Activated T-cell treated with anti-CD3 and anti-CD28 coated beads for 48 hours (primary cell): ENCODE measurements around the gene ITPKC.

ENCODE experiments used
- DNase-seq: peaks from one replicate; pipeline ENCODE4 v3.0.0-alpha.2; 2020; ENCODE audit warnings: low read depth

ITPKC gene

DNA sequence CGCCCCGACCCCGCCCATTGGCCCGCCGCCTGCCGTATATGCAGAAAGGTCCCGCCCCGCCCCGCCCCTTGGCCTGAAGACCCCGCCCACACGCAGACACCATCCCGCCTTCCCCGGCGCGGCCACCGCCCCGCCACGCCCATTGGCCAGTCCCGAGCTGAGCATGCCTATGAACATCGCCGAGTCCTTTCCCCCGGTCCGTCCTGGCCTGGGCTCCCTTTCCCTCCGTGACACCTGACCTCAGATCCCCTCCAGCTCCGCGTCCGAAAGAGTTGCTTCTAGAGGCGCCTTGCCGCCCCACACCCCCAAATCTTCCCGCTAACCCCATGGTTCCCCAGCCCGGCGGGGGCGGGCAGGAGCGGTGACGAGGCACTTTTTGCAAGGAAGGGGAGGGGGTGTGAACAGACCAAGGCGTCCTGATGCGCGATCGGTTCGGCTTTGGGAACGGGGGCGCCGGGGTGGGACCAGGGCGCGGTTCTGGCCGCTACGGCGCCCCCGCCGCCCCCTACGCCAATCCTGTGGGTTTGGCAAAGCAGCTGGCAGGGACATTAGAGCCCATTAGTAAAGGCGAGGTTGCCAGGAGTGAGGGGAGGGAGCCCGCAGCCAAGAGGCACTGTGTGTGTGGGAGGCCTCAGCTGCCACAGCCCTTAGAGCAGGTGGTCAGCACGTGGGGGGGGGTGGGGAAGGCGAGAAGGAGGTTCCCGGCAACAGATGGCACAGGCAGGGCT lies 26.1 kb upstream of the ITPKC start:
- peak; percentile 88 for DNase-seq

DNA sequence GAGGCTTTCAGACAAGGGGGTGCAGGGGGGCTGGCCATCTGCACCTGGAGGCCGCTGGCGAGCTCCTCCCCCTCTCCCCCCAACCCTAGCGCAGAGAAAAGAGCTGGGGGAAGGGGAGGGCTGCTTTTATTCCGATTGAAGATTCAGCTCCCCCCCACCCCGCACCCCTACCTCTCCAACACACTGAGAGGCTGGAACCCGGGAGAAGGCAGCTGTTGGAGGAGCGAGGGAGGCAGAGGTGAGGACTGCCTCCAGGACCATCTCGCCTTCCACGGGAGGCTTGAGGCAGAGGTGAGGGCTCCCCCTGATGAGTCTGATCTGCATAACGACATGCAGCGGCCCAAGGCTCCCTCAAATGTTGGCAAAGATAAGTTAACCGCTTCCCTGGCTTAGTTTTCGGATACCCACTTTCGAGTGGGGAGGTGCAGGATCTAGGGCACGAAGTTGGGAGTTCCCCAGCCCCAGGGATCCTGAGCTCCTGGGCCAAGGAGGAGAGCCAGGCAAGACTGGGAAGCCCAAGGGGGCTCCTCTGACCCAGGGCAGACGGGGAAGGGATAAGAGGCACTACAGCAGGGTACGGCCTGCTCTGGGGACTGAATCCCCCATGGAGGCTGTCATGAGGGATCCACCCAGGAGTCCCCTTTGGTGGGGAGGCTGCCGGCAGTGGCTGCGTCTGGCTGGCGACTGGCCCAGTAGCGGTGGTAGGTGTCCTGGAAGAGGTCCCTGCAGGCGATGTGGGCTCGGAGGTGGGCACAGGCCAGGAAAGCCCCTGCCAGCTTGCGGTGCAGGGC lies 25.3 kb upstream of the ITPKC start:
- no peak for DNase-seq

DNA sequence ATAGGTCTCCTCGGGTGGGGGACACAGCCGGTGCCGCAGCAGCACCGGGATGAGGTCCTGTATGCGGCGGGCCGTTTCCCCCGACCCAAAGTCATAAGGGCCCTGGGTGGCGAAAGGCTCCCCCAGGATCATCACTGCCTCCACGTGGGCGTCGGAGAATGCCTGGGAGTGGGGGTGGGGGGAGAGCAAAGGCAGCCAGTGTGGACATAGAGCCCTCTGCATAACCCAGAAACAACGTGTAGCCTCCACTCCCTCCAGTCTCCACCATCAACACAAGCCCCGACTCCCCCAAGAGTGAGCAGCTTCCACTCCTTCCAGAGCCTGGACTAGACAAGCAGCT lies 24.7 kb upstream of the ITPKC start:
- no peak for DNase-seq

DNA sequence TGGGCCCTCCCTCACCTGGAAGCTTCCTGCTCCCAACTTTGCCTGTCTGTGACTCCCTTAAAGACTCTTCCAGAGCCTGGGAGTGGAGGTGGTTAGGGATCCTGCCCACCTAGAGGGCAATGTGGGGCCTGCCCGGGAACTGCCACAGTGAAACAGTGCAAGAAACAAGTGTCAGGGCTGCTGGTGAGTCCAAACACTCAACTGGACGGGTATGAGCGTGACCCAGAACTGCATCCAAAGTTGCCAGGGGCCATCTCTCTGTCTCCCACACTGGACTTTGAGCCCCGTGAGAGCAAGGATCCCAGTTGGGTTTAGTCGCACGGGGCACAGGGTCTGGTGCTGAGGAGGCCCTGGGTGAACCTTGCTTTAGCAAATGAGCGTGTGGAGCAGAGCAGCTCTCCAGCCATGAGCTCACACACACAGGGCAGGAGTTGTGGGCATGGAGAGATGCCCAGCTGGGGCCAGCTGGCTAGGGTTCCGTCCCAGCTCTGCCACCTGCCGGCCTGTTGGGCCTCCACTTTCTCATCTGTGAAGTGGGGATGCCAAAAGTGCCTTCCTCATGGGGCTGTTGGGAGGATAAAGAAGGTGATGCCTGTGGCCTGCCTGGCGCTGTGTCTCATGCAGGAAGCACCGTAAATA lies 23.6 kb upstream of the ITPKC start:
- no peak for DNase-seq

DNA sequence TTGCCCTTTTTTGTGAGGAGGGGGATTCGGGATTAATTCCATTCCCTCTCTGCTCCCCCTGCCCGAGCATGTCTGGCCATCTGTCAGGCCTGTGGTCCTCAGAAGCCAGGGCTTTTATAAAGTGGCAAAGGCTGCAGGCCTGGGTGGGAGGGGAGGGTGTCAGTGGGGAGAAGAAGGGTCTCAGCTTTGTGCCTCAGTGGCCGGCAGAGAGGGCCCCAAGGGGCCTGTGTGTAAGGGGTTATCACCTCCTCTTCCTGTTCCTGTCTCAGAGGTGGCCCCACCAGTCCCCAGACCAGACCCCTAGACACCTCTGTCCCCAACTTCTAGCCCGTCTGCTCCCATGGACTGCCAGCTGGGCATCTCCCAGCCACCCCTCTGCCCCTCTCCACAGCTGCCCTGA lies 23.0 kb upstream of the ITPKC start:
- no peak for DNase-seq

DNA sequence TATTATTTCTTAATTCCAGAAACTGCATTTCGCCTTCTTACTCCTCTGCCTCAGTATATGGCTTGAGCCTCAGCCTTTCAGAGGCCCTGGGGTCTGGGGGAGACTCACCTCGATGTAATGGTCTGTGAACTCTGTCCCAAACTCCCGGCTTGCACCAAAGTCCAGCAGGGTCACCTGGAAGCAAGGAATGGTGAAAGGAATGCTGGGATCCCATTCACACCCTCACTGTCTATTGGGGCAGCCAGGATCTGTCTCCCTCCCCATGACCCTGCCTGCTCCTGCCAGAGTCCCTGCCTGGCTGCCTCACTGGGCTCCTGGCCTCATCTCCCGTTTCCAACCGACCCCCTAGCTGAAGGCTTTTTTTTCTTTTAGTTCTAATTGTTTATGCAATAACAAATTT lies 21.0 kb upstream of the ITPKC start:
- no peak for DNase-seq

DNA sequence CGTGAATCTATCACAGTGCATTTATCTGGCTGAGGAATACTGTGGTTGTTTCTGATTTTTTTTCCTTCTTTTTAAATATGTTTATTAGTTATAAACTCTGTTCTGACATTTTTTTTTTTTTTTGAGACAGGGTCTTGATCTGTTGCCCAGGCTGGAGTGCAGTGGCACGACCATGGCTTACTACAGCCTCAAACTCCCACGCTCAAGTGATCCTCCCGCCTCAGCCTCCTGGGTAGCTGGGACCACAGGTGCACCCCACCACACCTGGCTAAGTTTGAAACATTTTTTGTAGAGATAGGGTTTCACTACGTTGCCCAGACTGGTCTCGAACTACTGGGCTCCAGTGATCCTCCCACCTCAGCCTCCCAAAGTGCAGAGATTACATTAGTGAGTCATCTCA lies 19.9 kb upstream of the ITPKC start:
- no peak for DNase-seq

DNA sequence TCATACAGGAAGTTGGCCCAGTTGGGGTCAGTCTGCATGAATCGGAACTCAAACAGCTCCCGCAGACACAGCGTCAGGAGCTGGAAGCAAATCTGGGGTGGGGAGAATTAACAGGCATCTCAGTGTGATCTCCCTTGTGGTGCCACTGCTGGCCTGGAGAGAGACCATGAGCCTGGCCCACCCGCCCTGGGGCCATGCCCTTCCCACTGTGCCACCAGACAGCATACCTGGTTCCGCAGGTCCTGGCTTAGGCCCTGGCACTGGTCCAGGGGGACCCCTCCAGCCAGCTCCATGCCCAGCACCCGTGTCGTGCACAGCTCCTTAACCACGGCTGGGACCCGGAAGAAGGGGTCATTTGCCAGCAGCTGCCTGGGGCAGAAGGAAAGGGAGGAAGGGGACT lies 16.8 kb upstream of the ITPKC start:
- no peak for DNase-seq

DNA sequence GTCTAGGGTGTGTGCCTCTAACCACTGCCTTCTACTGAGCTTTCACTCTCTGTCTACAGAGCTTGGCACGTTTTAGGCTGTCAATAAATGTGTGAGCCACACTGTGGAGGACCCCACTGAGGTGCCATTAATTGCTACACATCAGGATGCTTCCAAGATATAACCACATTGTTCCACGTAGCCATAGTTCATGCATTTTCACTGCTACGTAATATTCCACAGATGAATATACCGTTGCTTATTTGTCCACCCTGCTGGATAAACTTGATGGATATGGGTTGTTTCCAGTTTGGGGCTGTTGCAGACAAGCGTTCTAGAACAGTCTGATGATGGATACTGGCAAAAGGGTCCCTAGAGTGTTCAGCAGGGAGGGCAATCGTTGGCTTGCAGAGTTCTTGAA lies 15.2 kb upstream of the ITPKC start:
- DNase-seq, result no peak

DNA sequence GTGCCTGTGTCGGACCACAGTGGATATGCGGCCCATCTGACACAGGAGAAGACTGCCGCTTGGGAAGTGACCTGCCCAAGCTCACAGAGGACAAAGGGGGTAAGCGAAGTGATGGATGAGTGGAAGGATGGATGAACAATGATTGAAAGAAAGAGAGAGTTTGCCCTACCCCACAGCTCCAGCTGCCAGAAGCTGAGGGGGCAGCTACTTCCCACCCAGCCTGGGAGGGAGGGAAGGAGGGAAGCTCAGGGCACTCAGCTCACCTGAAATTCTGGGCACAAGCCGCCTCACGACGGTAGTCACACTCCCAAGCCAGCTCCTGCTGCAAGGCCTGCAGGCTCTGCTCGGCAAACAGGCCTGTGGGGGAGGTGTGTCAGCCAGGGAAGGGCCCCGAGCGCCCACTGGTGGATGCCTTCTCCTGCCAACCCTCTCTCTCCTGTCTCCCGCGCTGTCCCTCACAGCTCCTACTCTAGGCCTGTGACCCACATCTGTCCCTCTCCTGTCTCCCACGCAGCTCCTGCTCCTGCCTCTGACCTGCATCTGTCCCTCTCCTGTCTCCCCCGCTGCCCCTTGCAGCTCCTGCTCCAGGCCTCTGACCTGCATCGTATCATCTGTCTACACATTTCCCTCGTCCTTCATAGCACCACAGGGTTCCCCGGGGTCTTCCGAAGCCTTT lies 14.4 kb upstream of the ITPKC start:
- no peak for DNase-seq

DNA sequence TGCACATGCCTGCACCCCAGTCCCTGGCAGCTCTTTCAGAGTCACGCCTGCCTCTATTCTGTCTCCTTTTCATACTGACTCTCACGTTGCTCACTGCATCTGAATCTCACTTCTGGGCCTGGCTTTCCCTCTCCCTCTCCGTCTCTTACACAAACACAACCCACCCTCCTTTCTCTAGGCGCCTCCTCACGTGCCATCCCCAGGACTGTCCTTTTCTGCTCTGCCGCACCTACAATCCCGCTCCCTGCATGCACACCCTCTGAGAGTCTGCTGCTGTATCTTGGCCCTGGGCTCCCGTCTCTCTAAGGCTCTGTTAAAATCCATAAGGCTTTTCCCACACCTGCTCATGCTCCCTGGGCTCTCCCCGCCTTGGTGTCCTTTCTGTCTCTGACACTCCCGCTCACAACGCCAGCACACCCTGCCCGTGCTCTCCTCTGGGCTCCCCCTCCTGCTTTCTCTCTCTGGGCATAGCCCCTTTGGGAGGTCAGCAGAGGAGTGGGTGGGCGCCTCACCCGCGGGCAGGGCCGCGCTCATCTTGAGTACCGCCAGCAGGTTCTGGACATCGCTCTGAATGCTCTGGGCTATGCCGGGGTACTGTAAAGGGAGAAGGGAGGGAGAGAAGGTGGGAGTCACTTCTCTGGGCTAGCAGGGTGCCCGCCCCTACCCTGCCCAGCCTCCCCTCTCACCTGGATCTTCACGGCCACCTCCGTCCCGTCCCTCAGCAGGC lies 13.7 kb upstream of the ITPKC start:
- no peak for DNase-seq

DNA sequence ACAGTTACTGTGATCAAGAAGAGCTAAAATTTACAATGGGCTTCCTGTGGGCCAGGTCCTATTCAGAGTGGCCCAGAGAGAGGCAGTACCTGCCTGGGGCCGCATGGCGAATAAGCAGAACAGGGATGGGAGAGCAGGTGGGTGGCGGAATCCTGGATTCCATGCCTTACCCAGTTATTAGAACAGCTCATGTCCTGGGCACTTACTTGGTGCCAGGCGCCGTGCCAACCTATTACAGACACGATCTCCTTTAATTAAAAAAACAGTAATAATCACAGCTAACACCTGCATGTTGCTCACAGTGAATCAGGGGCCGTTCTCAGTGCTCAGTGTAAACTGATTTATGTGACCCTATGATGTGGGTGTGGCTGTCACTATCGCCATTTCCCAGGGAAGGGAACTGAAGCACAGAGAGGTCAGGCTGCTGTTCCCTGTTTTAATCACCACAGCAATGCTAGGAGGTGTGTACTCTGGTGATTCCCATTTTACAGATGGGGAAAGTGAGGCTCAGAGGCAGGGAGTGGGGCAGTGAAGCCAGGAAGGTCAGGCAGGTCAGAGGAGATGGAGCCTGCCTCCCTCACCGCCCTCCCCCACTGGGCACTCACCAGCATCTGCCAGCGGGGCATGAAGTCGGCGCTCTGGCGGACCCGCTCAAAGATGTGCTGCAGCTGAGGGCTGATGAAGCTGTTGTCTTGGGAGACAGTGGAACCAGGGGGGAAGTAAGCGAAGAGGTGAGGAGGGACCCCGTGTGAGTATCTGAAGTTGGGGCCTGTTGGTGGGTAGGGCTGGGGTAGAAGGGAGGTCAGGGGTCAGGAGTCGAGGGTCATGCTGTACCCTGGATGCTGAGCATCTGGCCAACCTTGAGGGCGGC lies 12.2 kb upstream of the ITPKC start:
- no peak for DNase-seq

DNA sequence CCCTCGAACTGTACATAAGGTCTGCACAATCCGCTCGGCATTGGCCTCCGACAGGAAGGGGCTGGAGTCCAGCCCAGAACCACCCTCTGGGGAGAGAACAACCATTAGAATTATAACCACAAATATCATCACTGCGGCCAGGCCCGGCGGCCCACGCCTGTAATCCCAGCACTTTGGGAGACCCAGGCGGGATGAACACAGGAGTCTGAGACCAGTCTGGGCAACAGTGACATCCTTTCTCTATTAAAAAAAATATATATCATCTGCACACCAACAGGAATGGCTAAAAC lies 11.6 kb upstream of the ITPKC start:
- no peak for DNase-seq

DNA sequence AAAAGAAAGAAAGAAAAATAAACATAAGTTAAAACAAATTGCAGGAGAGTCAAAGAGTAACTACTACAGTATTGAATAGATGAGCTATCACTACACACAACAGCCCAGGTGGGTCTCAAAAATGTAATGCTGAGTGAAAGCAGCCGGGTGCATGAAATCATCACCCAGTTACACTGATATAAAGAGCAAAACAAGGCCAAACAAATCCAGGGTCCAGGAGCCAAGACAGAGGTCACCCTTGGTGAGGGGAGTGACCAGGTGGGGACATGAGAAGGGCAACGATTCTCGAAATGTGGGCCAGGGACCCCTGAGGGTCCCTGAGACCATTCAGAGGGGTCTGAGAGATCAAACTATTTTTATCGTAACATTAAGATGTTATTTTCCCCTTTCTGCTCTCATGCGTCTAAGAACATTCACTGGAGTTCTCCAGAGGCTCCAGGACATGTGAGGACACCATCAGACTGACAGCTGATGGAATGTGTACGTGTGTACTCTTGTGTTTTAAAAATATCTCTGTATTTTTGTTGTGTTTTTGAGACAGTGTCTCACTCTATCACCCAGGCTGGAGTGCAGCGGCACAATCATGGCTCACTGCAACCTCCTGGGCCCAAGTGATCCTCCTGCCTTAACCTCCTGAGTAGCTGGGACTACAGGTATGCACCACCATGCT lies 10.8 kb upstream of the ITPKC start:
- no peak for DNase-seq

DNA sequence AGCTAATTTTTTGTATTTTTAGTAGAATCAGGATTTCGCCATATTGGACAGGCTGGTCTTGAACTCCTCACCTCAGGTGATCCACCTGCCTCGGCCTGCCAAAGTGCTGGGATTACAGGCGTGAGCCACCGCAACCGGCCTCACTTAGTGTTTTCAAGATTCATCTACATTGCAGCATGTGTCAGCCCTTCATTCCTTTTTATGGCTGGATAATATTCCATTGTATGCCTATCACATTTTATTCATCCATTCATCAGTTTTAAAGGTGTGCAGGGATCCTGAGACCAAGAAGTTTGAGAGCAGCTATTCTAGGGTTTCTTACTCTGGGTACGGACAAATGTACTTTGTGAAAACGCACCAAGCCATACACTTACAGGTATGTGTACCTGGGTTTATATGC lies 9.3 kb upstream of the ITPKC start:
- DNase-seq, result no peak

DNA sequence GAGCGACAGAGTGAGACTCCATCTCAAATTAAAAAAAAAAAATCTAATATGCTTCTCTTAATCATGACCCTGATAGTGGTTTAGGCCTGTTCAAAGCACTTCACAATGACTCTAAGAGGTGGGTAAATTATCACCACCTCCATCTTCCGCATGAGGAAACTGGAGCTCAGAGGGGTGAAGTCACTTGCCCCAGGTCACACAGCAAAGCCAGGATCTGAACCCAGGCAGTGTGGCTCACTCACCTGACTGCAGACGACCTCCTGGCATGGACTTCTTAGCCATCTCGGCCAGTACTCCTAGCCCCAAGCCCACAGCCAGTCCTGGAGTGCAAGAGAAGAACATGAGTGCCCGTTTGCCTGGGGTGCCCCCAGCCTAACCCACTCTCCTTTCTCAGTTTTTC lies 7.1 kb upstream of the ITPKC start:
- no peak for DNase-seq

DNA sequence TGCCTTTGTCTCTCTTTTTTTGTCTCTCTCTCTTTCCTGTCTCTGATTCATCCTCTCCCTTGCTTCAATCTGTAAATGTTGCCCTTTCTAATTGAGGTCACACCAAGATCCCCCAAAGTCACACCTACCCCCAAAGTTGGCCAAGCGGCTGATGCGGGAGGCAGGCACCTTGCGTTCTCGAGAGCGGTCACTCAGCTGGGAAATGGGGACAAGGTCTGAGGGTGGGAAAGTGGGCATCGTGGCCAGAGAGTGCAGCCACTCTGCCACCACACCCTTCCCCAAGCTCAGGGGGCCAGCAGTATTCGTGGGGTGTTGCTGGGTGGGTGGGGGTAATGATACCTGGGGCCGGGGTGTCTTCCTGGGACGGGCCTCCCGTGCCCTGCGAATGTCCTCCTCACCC lies 3.0 kb upstream of the ITPKC start:
- DNase-seq, result no peak

DNA sequence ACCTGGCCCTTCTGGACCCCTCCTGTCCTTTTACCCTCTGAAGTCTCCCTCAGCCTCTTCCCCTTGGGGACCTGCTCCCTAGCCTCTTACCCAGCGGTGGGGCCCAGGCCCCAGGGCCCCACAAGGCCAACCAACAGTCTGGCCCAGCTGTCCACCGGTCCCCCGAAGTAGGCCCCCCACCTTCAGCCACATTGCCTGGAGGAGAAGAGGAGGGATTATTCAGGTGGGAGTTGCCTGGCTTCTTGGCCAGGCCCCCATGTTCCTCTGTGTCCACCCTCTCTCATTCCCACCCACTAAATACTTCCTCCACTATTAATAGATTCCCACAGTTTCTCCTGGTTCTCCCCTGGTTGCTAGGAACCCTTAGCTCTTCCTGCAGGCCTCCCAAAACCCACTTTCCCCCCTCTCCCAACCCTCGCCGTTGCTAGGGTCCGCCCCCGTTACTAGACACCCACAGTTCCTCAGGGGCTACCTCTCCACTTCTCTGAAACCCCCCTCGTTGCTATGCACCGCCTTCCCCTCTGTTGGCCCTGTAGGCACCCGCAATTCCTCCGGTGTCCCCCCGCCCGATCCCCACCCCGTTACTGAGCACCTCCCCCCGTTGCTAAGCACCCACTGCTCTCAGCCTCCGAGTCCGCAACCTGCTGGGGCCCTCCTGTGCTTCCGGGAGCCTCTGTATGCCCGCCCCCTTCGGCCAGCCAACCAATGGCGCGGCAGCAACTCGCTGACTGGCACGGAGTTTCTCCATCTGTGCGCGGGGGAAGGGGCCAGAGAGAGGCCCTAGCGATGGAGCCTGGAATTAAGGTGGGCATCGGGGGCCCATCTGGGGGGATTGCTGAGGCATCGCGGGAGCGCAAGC lies 2.2 kb upstream of the ITPKC start:
- peak; percentile 89 for DNase-seq

DNA sequence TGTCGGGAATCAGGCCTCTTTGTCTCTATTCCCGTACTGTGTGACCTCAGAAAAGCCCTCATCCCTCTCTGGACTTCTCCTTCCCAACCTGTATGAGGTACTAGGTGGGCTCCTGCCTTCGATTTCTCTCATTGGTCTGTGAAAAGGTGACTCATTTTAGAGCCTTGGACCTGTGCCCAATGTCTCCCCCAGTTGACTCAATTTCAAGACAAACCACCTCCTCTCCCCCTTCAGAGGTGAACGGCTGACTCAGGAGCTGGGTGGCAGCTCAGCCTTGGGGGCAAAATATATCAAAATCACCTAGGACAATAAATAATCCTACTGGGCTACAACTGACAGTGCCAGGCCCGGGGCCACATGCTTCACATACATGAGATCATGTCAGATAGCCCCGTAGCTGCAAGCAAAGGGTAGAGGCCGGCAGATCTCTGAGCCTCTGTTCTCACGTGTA lies 856 bp upstream of the ITPKC start:
- DNase-seq, result peak; percentile 67
